Stimulated activated CD8-positive, alpha-beta memory T cell treated with anti-CD3 and anti-CD28 coated beads, Interleukin-2, amount 100 ng/mL, for 48 hours (primary cell): ENCODE data around the gene PAPLN.
"Not testable (repeated sequence)": the region's sequence is repeated elsewhere in the genome, so short reads cannot be mapped to it uniquely, and the experiment has no call there.

Experiments
- DNase-seq, 2 donors: peaks; one replicate each; pipeline ENCODE4 v3.0.0-alpha.2; 2020; ENCODE audit warnings: low read depth in 2 of 2

The PAPLN gene

DNA sequence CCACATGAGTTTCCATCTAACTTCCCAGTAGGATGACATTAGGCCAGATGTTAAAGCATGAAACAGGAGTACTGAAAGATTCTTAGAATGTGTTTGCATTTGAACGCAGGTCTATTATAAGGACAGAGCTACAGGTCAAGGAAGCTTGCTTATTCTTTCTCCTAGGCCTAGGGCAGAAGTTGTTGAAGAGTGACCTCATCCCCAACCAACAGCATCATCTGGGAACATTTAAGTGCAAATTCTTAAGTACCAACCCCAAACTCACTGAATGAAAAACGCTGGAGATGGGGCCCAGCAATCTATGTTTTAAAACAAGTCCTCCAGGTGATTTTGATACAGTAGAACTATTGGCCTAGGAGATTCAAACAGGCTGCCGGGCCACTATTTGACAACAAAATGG, 52.4 kb downstream of the PAPLN start:
- no peak for DNase-seq

GRCh38 chr14:73290279-73290678, 53.0 kb downstream of the PAPLN start:
- no peak for DNase-seq

DNA sequence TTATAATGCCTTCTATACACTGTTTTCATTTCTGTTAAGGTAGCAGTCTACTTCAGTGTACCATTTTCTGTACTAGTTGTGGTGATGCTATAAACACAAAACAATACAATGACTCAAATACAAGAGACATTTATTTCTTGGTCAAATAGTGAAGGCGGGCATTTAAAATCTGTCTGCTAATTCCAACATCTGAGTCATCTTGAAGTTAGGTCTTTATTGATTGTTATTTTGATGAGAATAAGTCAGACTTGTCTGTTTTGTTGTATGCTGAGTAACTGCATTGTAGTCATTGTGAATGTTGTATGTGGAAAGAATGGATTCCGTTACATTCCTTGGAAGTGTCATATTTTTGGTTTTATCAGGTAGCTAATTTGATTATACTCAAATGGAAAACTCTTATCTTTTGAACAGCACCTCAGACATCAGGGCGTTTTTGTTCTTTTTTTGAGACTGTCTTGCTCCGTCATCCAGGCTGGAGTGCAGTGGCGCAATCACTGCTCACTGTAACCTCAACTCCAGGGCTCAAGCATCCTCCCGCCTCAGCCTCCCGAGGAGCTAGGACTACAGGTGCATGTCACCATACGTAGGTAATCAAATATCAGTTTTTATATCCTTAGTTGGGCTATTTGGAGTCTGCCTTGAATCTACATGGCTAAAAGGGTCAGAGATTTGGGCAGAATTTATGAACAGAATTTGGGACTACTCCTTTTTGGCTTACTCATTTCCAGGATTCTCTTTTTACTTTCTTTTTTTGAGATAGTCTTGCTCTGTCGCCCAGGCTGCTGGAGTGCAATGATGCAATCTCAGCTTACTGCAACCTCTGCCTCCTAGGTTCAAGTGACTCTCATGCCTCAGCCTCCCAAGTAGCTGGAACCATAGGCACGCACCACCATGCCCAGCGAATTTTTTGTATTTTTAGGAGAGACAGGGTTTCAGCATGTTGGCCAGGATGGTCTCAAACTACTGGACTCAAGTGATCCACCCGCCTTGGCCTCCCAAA, 56.8 kb downstream of the PAPLN start:
- no peak for DNase-seq

DNA sequence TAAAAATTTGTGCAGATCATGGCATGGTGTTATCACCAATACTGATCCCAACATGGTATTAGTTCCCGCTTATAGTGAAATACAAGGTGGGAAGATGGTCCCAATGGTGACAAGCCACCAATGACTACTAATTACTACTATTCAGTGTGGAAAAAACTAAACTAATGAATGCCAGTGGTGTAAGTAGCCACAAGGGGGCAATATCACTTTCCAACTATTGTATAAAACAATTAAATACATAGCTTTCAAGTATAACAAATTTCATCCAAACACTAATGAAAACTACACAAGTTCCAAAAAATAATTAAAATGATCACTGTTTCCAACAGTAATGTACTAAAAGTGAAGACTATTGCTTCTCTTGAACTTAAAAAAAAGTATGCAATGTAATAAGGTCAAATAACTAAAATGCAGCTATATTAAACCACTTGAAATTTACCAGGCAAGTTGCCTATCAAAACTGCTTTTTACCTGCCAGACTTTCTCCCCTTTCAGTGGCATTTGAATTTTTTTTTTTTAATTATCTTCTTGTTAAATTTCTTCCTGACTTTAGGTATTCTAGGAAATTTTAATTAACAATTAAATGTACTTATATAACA, 58.0 kb downstream of the PAPLN start:
- no peak for DNase-seq

DNA sequence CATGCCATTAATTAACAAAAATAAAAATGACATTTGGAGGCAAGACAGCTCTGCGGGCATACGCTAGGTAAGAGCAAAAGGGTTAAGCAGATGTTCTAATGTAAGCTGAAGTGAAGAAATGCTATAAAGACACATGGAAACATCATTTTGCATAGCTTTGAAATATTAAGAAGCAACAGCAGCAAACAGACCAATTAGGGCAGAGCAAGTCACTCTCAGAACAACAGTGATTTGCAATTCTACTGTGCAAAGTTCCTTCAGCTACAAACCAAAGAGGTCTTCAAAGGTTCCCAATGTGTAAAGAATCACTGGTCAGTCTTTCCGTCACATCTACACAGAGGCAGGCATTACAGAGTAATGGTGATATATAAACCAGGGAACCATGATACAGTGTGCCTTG, 68.2 kb downstream of the PAPLN start:
- DNase-seq: no peak

DNA sequence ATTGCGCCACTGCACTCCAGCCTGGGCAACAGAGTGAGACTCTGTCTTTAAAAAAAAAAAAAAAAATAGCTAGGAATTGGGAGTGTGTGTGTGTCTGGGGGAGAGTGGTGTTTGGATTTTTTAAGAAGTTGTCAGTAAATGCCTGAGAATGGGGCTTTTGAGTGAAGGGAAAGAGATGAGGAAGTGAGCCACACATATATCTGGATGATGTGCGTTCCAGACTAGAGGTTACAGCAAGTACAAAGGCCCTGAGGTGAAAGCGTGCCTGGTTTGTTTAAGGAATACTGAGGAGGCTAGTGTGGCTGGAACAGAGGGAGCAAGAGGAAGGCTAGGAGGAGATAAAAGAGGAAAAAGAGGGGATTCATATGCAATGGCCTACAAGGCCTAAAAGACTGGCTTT, 70.0 kb downstream of the PAPLN start:
- no peak for DNase-seq

DNA sequence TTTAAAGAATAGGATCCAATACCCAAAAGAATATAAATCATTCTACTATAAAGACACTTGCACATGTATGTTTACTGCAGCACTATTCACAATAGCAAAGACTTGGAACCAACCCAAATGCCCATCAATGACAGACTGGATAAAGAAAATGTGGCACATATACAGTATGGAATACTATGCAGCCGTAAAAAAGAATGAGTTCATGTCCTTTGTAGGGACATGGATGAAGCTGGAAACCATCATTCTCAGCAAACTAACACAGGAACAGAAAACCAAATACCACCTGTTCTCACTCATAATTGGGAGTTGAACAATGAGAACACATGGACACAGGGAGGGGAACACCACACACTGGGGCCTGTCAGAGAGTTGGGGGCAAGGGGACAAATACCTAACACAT, 71.9 kb downstream of the PAPLN start:
- DNase-seq: not testable (repeated sequence)

DNA sequence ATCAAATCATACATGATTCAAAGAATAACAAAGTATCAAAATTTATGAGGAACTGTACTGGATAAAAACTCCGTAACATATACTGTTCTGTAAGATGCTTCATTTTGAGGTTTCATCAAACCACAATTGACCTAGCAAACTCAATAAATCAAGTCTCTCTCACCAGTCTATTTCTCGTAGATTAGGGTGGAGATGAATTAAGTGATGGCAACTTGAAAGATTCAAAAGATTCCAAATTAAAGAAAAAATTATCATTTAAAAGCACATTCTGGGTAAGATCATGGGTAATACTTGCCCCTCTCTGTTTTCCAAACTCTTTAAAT, 74.4 kb downstream of the PAPLN start:
- no peak for DNase-seq

DNA sequence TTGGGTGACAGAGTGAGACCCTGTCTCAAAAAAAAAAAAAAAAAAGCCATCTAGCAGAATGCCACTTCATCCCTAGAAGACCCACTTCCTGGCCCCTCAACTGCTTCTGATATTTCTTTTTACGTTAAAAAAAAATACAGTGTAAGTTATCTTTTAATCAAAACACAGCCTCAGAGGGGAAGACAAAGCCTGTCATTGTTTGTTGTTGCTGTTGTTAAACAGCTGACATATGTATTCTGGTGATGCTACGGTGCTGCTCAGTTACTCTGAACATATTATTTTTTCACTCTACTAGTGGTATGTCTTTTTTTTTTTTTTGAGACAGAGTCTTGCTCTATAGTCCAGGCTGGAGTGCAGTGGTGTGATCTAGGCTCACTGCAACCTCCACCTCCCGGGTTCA, 75.4 kb downstream of the PAPLN start:
- DNase-seq: no peak

GRCh38 chr14:73313151-73313550, 75.8 kb downstream of the PAPLN start:
- DNase-seq: no peak

- no peak for DNase-seq
These were observed 86.6 kb downstream of the PAPLN start for GRCh38 chr14:73323896-73324399.
